Medulla oblongata (tissue), 1 donor: ENCODE measurements around the gene ENTHD1.

Experiments used
- DNase-seq: peaks from one replicate; pipeline ENCODE4 v3.0.0-alpha.2; 2015; ENCODE audit errors: extremely low spot score

The ENTHD1 gene

GRCh38 chr22:39716534-39716933 is 177.0 kb downstream of the ENTHD1 start:
- DNase-seq, result no peak

- no peak for DNase-seq
Observed at GRCh38 chr22:39715778-39716495, 177.6 kb downstream of the ENTHD1 start.

- no peak for DNase-seq
Observed at GRCh38 chr22:39714321-39714720, 179.2 kb downstream of the ENTHD1 start.

GRCh38 chr22:39713799-39714290 is 179.7 kb downstream of the ENTHD1 start:
- DNase-seq, result no peak

- no peak for DNase-seq
Observed at GRCh38 chr22:39712751-39713525, 180.6 kb downstream of the ENTHD1 start.

GRCh38 chr22:39712081-39712480 is 181.5 kb downstream of the ENTHD1 start:
- DNase-seq, result no peak

- no peak for DNase-seq
Observed at GRCh38 chr22:39710380-39711150, 183.0 kb downstream of the ENTHD1 start.

GRCh38 chr22:39707816-39708215 is 185.7 kb downstream of the ENTHD1 start:
- no peak for DNase-seq

GRCh38 chr22:39707351-39707750 is 186.2 kb downstream of the ENTHD1 start:
- no peak for DNase-seq

- no peak for DNase-seq
Observed at GRCh38 chr22:39706376-39707140, 187.0 kb downstream of the ENTHD1 start.

- DNase-seq, result no peak
Observed at GRCh38 chr22:39705386-39705785, 188.2 kb downstream of the ENTHD1 start.

GRCh38 chr22:39703928-39704639 is 189.5 kb downstream of the ENTHD1 start:
- DNase-seq, result no peak

- DNase-seq, result no peak
Observed at GRCh38 chr22:39703091-39703490, 190.5 kb downstream of the ENTHD1 start.

GRCh38 chr22:39700565-39700964 is 193.0 kb downstream of the ENTHD1 start:
- no peak for DNase-seq

GRCh38 chr22:39699631-39700360 is 193.8 kb downstream of the ENTHD1 start:
- peak; percentile 39 for DNase-seq

- no peak for DNase-seq
Observed at GRCh38 chr22:39697790-39698430, 195.7 kb downstream of the ENTHD1 start.

- no peak for DNase-seq
Observed at GRCh38 chr22:39693943-39694500, 199.5 kb downstream of the ENTHD1 start.
